ENCODE results near the gene CNN3.

The CNN3 gene

DNA sequence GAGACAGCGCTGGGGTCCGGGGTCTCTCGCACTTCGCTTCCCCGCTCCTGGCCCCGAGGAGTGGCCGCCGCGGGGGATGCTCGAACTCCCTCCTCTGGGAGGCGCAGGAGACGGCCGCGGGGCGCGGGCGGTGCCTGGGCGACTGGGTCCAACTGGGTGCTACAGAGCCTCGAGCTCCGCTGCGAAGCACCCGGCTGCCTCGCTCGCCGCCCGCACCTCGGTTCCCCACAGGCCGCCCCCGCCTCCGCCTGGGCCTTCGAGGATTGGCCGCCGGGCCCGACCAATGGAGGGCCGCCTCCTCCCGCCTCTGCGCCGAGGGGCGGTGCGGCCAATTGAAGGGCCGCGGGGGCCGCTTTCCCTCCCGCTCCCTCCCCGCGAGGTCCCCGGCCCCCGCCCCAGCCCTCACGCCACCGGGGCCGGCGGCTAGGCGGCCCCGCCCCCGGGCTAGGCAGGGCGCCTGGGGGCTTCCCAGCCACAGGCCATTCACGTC lies at the start of gene CNN3:
Gene CNN3, minus strand, starts transcription at position 196 of the 490 bp plus-strand sequence. CDS start 216 bp downstream, outside the sequence.
- Mint-ChIP-seq H3K27ac (peak within 1 kb of the TSS; percentile 5), H3K4me1 (ENCODE audit: low read depth) (peaks cover 9% of the 10 kb centered on the region), H3K9me3 (no peaks in the 10 kb centered on the region), H3K36me3 (ENCODE audit: low read depth) (peaks cover 4% of the 10 kb centered on the region), H3K4me3 (peak within 1 kb of the TSS; percentile 84), H3K27me3 (ENCODE audit: low read depth) (peaks cover 57% of the 10 kb centered on the region)

DNA sequence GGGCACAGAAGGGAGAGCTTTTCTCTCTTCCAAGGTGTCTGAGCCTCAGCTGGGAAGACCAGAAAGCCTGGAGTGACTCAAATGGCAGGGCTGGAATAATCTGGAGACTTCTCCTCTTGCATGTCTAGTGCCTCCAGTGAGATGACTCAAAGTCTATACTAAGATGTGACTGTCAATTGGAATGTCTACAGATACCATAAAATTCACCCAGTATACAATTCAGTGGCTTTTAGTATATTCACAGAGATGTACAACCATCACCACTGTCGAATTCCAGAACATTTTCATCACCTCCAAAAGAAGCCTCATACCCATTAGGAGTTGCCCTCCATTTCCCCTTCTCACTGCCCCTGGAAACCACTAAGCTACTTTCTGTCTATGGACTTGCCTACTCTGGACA lies 47.9 kb upstream of the CNN3 start:
- no peaks in the 10 kb centered on the region for H3K4me1 Mint-ChIP-seq (ENCODE audit: low read depth)
- H3K4me3 Mint-ChIP-seq, result no peak overlapping the region
- H3K27ac Mint-ChIP-seq, result no peak overlapping the region
- H3K27me3 Mint-ChIP-seq (ENCODE audit: low read depth), result peaks cover 4% of the 10 kb centered on the region
- no peaks in the 10 kb centered on the region for H3K36me3 Mint-ChIP-seq (ENCODE audit: low read depth)
- no peaks in the 10 kb centered on the region for H3K9me3 Mint-ChIP-seq

DNA sequence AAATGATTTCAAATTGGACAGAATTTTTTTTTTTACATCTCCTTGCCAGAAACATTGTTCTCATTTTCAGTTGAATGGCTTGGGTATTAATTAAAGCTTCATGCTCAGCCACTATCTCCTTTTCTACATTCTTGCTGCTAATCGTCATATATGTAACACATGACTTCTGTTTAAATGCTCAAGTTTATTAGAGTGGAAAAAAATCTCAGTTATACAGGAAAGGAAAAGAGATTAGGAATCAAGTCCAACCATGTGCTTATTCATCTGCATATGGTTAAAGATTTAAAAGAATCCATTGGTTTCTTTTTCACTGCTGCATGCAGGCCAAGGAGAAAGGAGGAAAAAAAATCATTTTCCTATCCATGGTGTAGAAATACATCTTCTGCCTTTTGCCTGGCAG lies 47.3 kb upstream of the CNN3 start:
- no peaks in the 10 kb centered on the region for H3K36me3 Mint-ChIP-seq (ENCODE audit: low read depth)
- no peaks in the 10 kb centered on the region for H3K4me1 Mint-ChIP-seq (ENCODE audit: low read depth)
- H3K4me3 Mint-ChIP-seq, result no peak overlapping the region
- H3K9me3 Mint-ChIP-seq, result no peaks in the 10 kb centered on the region
- no peak overlapping the region for H3K27ac Mint-ChIP-seq
- H3K27me3 Mint-ChIP-seq (ENCODE audit: low read depth), result peaks cover 4% of the 10 kb centered on the region

DNA sequence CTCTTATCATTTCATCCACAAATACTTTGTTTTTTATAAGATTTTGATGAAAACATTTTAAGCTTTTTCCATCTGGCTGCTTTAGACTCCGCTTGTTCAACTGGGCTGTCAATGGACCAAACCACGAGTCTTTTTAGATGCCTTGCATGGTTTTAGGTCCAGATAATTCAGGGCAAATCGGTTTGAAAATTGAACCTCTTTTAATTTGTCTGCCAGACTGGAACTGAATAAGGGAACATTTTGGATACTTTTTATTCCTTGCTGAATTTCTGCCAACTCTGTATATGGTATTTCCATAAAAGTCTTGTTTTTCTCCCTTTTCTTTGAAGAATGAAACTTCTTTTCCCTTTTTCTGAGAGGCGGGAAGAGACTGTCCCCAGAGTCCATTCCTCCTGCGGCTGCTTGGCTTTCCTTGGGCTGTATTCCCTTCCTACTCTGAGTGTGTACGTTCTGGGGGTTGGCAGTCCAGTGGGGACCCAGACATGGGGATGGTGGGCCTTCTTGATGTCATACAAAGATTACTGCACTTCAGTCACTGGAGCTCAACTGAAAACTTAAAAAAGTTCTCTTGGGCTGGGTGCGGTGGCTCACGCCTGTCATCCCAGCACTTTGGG lies 46.5 kb upstream of the CNN3 start:
- Mint-ChIP-seq H3K4me3 (no peak overlapping the region), H3K9me3 (no peaks in the 10 kb centered on the region), H3K27ac (no peak overlapping the region), H3K4me1 (ENCODE audit: low read depth) (no peaks in the 10 kb centered on the region), H3K27me3 (ENCODE audit: low read depth) (peaks cover 4% of the 10 kb centered on the region), H3K36me3 (ENCODE audit: low read depth) (no peaks in the 10 kb centered on the region)

DNA sequence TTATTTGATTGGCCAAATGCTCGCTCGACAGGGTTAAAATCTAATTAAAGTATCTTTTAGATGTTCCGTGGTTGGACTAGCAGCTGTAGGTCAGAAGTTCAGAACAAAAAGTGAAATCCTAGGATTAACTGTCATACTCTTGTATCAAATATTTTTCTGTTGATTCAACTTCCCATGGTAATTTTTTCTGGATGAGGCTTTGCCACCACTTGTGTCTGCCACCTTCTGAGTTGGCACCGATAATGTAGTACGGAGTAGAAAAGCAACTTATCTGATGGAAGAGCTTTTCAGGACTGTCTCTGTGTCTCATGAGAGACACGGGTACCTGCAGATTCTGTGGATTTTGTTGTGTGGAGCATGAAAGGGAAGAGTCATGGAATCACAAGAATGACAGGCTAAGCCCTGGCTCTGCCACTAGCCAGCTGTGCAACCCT lies 44.6 kb upstream of the CNN3 start:
- Mint-ChIP-seq H3K4me3 (no peak overlapping the region), H3K4me1 (ENCODE audit: low read depth) (no peaks in the 10 kb centered on the region), H3K27ac (no peak overlapping the region), H3K36me3 (ENCODE audit: low read depth) (no peaks in the 10 kb centered on the region), H3K27me3 (ENCODE audit: low read depth) (peaks cover 4% of the 10 kb centered on the region), H3K9me3 (no peaks in the 10 kb centered on the region)

DNA sequence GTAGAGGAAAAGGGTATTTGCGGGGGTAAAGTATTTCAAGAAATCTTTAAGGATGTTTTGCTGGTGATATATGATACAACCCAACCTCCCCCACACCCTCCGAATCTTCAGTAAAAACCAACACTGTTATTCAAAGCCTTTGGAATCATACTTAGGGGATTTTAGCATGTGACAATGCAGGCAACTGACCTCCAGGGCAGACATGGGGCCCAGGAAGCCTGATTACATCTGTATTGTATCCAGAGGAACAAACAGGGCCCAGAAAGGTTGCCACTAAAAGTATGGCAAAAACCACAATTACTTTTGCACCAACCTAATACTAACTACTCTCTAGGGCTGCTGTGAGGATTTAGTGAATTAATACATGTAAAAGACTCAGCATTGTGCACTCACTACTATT lies 43.9 kb upstream of the CNN3 start:
- H3K9me3 Mint-ChIP-seq, result no peaks in the 10 kb centered on the region

DNA sequence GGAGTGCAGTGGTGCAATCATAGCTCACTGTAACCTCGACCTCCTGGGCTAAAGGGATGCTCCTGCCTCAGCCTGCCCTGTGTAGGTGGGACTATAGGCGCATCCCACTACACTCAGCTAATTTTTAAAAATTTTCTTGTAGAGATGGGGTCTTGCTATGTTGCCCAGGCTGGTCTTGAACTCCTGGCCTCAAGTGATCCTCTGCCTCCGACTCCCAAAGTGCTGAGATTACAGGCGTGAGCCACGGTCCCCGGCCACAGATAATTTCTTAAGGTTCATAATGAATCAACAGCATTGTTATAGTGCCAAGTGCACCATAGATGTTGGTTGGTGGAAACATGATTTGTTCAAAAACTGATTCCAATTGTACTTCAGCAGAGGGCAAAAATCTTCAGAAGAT lies 42.2 kb upstream of the CNN3 start:
- no peak overlapping the region for H3K27ac Mint-ChIP-seq
- no peaks in the 10 kb centered on the region for H3K4me1 Mint-ChIP-seq (ENCODE audit: low read depth)
- no peaks in the 10 kb centered on the region for H3K9me3 Mint-ChIP-seq
- no peaks in the 10 kb centered on the region for H3K36me3 Mint-ChIP-seq (ENCODE audit: low read depth)
- H3K4me3 Mint-ChIP-seq, result no peak overlapping the region
- H3K27me3 Mint-ChIP-seq (ENCODE audit: low read depth), result no peaks in the 10 kb centered on the region

More for the DNA sequence above, 43.9 kb upstream of the CNN3 start:
- no peak overlapping the region for H3K27ac Mint-ChIP-seq
- H3K4me1 Mint-ChIP-seq (ENCODE audit: low read depth), result no peaks in the 10 kb centered on the region
- H3K36me3 Mint-ChIP-seq (ENCODE audit: low read depth), result no peaks in the 10 kb centered on the region
- peaks cover 4% of the 10 kb centered on the region for H3K27me3 Mint-ChIP-seq (ENCODE audit: low read depth)
- H3K4me3 Mint-ChIP-seq, result no peak overlapping the region

DNA sequence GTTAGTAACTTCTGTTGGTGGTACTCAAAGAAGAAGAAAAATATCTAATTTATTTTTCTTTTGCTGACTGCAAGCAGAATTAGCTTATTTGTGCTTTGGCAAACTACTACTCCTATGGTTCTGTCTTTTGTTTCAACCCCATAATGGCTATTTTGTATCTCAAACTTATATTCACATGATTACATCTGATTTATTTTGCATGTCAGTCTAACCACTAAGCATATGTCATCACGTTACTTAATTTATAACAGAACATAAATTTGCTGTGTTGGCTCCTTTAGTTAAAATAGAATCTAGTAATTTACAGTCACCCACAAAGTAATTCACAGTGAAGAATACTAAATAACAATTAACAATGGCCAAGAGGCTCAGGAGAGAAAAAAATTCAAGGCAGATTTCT lies 39.1 kb upstream of the CNN3 start:
- no peak overlapping the region for H3K27ac Mint-ChIP-seq
- peaks cover 2% of the 10 kb centered on the region for H3K36me3 Mint-ChIP-seq (ENCODE audit: low read depth)
- peaks cover 5% of the 10 kb centered on the region for H3K4me1 Mint-ChIP-seq (ENCODE audit: low read depth)
- H3K9me3 Mint-ChIP-seq, result no peaks in the 10 kb centered on the region
- no peaks in the 10 kb centered on the region for H3K27me3 Mint-ChIP-seq (ENCODE audit: low read depth)
- H3K4me3 Mint-ChIP-seq, result no peak overlapping the region

DNA sequence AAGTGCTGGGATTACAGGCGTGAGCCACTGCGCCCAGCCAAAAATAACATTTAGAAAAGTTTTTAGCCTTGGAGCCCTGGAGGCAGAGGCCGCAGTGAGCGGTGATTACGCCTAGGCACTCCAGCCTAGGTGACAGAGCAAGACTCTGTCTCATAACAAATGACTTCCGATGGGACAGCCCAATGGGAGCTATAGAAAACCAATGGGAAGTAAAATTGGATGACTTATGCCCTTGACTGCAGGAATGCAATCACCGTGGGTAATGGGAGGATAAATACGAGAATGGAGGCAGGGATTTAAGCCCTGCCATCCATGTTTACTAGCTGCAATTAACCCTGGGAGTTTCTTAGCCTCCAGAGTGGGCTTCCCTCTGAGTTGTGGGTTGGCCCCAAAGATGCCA lies 37.0 kb upstream of the CNN3 start:
- H3K27ac Mint-ChIP-seq, result no peak overlapping the region
- no peak overlapping the region for H3K4me3 Mint-ChIP-seq
- no peaks in the 10 kb centered on the region for H3K9me3 Mint-ChIP-seq
- peaks cover 5% of the 10 kb centered on the region for H3K4me1 Mint-ChIP-seq (ENCODE audit: low read depth)
- peaks cover 2% of the 10 kb centered on the region for H3K36me3 Mint-ChIP-seq (ENCODE audit: low read depth)
- no peaks in the 10 kb centered on the region for H3K27me3 Mint-ChIP-seq (ENCODE audit: low read depth)

DNA sequence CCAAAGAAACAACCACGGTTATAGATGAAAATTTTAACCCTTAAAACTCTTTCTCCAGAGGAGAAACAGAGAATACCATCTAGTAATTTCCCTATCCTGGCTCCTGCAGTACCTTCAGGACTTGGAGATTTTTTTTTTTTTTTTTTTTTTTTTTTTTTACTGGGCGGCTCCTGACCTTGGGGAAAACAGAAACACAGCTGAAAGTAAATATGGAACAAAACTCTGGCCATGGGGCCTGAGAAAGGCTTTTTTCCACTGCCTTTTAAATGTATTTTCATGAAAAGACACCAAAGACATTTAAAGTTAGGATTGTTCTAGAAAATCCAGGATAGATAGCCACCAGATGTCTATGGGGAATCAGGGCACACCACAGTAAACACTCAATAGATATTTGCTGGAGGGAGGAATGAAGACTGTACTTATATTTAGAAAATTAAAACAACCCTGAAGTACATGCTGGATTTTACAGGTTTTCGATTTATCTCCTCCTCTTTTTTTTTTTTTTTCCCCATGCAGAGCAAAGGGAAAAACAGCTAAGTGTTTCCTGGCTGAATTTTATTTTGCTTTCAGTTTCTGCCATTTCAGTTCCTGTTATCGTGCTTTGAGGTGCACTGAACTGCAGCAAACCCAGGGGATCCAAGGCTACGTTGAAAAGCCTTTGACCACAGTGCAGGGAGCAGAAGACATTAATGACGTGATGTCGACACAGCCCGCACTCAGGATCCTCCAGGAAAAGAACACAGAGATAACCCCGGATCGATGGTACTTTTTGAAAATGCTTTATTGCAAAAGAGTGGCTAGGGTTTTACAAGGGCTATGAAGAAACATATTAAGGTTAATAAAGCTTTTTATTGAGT lies 35.7 kb upstream of the CNN3 start:
- H3K4me3 Mint-ChIP-seq, result peak overlapping the region; percentile 93
- H3K27ac Mint-ChIP-seq, result peak overlapping the region; percentile 98
- H3K27me3 Mint-ChIP-seq (ENCODE audit: low read depth), result no peaks in the 10 kb centered on the region
- H3K9me3 Mint-ChIP-seq, result no peaks in the 10 kb centered on the region
- peaks cover 5% of the 10 kb centered on the region for H3K4me1 Mint-ChIP-seq (ENCODE audit: low read depth)
- peaks cover 2% of the 10 kb centered on the region for H3K36me3 Mint-ChIP-seq (ENCODE audit: low read depth)

DNA sequence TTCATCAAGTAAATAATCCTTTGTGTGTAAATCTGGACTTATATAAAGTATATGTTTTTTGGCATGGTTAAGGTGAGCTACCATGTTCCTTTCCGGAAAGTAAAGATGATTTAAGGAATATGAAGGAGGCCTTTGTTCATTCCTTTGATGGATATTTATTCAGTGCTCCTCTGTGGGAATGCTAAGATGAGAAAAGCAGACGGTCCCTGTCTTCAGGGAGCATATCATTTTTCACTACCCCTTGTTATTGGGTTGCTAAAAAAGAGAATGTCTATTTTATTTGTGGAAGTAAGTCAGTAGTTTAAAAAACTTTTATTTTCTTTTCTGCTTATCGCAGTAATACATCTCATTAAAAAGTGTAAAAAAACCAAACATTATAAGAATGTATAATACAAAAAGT lies 35.1 kb upstream of the CNN3 start:
- no peak overlapping the region for H3K4me3 Mint-ChIP-seq
- H3K4me1 Mint-ChIP-seq (ENCODE audit: low read depth), result peaks cover 5% of the 10 kb centered on the region
- H3K27me3 Mint-ChIP-seq (ENCODE audit: low read depth), result no peaks in the 10 kb centered on the region
- H3K9me3 Mint-ChIP-seq, result no peaks in the 10 kb centered on the region
- peaks cover 2% of the 10 kb centered on the region for H3K36me3 Mint-ChIP-seq (ENCODE audit: low read depth)
- H3K27ac Mint-ChIP-seq, result no peak overlapping the region

DNA sequence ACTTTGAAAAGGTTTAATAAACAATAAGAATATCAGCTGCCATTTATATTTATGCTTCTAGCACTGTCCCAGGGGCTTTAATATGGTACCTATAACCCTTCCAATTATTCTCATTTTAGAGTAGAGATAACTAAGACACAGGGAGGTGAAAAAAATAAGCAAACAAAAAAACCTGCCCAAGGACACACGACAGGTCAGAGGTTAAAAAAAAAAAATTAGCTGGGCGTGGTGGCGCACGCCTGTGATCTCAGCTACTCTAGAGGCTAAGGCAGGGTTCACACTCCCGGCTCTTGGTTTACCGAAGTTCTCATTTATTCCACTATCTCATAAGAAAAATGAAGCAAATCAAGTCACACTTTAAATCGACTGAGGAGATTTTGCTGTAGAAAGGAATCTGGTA lies 34.7 kb upstream of the CNN3 start:
- H3K4me1 Mint-ChIP-seq (ENCODE audit: low read depth), result peaks cover 5% of the 10 kb centered on the region
- H3K27ac Mint-ChIP-seq, result no peak overlapping the region
- no peaks in the 10 kb centered on the region for H3K27me3 Mint-ChIP-seq (ENCODE audit: low read depth)
- H3K4me3 Mint-ChIP-seq, result no peak overlapping the region
- H3K36me3 Mint-ChIP-seq (ENCODE audit: low read depth), result peaks cover 2% of the 10 kb centered on the region
- H3K9me3 Mint-ChIP-seq, result no peaks in the 10 kb centered on the region

DNA sequence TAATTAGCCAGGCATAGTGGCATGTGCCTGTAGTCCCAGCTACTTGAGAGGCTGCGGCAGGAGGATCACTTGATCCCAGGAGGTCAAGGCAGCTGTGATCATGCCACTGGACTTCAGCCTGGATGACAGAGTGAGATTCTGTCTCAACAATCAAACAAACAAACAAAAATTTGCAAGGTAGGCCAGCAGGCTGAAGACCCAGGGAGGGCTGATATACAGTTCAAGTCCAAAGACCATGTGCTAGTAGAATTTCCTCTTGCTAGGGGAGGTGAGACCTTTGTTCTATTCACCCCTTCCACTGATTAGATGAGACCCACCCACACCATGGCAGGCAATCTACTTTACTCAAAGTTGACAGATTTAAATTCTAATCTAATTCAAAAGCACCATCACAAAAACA lies 31.2 kb upstream of the CNN3 start:
- no peaks in the 10 kb centered on the region for H3K9me3 Mint-ChIP-seq
- no peak overlapping the region for H3K4me3 Mint-ChIP-seq
- H3K36me3 Mint-ChIP-seq (ENCODE audit: low read depth), result peaks cover 2% of the 10 kb centered on the region
- H3K27ac Mint-ChIP-seq, result no peak overlapping the region
- no peaks in the 10 kb centered on the region for H3K27me3 Mint-ChIP-seq (ENCODE audit: low read depth)
- peaks cover 5% of the 10 kb centered on the region for H3K4me1 Mint-ChIP-seq (ENCODE audit: low read depth)

DNA sequence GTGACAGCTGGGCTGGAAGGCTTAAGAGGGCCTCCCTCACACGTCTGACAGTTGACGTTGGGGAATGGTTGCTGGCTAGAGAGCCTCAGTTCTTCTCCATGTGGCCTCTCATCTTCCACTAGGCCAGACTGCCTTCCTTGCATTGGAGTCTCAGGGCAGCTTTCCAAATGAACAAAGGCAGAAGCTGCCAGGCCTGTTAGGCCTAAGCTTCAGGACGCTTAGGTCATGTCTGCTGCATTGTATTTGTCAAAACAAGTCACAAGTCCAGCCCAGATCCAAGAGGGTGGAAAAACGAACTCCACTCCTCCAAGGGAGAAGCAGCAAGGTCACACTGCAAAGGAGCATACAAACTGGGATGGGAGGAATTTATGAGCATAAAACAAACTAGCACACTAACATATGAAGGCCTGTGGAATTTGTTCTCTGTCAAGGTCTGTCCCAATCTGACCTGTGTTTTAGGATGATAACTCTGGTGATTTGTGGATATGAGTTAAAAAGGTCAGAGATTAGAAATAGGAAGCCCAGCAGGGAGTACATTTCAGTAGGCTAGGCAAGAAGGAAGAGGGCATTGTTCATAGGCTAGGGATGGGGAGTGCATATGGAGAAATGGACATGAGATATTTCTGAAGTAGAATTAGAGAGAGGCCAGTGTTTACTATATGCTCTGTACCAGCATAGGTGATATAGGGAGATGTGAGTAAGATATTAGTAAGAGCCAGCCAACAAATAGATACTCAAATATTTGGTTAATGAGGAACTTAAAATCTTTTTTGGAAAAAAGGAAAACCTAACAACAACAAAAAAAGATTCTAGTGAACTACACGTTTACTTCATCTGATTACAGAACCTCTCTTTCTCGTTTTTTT lies 29.1 kb upstream of the CNN3 start:
- no peaks in the 10 kb centered on the region for H3K36me3 Mint-ChIP-seq (ENCODE audit: low read depth)
- H3K4me1 Mint-ChIP-seq (ENCODE audit: low read depth), result no peaks in the 10 kb centered on the region
- no peaks in the 10 kb centered on the region for H3K27me3 Mint-ChIP-seq (ENCODE audit: low read depth)
- H3K27ac Mint-ChIP-seq, result no peak overlapping the region
- H3K4me3 Mint-ChIP-seq, result no peak overlapping the region
- no peaks in the 10 kb centered on the region for H3K9me3 Mint-ChIP-seq

All from T-helper 1 cell treated with Interleukin-12 subunit alpha and Interleukin-12 subunit beta and Interleukin-4 antibody, amounts not matched to agents 30 μg/mL and 1 μg/mL, for 36 hours (primary cell).